A172 (cell line): ENCODE measurements around the gene GNAI1. TPM values are rescaled to one million over a fixed set of nuclear protein-coding genes. Genes with fewer than 3 reads are reported as not detected.
A peak's percentile ranks its signal among the peaks of the same experiment; 100 is the strongest.

Experiments
- DNase-seq: peaks from one replicate; pipeline ENCODE4 v3.0.0-alpha.2; 2015; ENCODE audit warnings: low spot score
- total RNA-seq: library from RNA; depleted of rRNA; stranded (reverse); fragments of >200 nt; shearing (Covaris generic); gene quantifications from 2 replicates; pipeline ENCODE4 v1.2.3, GENCODE V29; 2014

Gene GNAI1
- total RNA-seq, 1 experiment from 2014 or later, result 55.1 TPM

GRCh38 chr7:80132594-80132993, 2.0 kb upstream of the GNAI1 start:
- no peak for DNase-seq

GRCh38 chr7:80133361-80134114, 1.1 kb upstream of the GNAI1 start:
- DNase-seq, result no peak

GRCh38 chr7:80134115-80134535, 506 bp upstream of the GNAI1 start:
- no peak for DNase-seq

GRCh38 chr7:80135309-80136104, 876 bp downstream of the GNAI1 start:
- DNase-seq, result peak; percentile 40

- peak; percentile 44 for DNase-seq
Measured at GRCh38 chr7:80136261-80137055, 1.8 kb downstream of the GNAI1 start.

GRCh38 chr7:80137410-80137809, 2.8 kb downstream of the GNAI1 start:
- DNase-seq, result no peak

- DNase-seq, result no peak
Measured at GRCh38 chr7:80139236-80139635, 4.6 kb downstream of the GNAI1 start.

GRCh38 chr7:80140388-80140787, 5.8 kb downstream of the GNAI1 start:
- DNase-seq, result no peak

- DNase-seq, result no peak
Measured at GRCh38 chr7:80141376-80141775, 6.7 kb downstream of the GNAI1 start.

- DNase-seq, result no peak
Measured at GRCh38 chr7:80142853-80143580, 8.4 kb downstream of the GNAI1 start.

- peak; percentile 62 for DNase-seq
Measured at GRCh38 chr7:80145780-80146422, 11.3 kb downstream of the GNAI1 start.

GRCh38 chr7:80146545-80147182, 12.0 kb downstream of the GNAI1 start:
- DNase-seq, result no peak

- peak; percentile 62 for DNase-seq
Measured at GRCh38 chr7:80147543-80148391, 13.1 kb downstream of the GNAI1 start.

GRCh38 chr7:80150611-80151273, 16.1 kb downstream of the GNAI1 start:
- DNase-seq, result peak; percentile 44

- DNase-seq, result peak; percentile 56
Measured at GRCh38 chr7:80151274-80151665, 16.6 kb downstream of the GNAI1 start.

- no peak for DNase-seq
Measured at GRCh38 chr7:80153446-80153845, 18.8 kb downstream of the GNAI1 start.

- no peak for DNase-seq
Measured at GRCh38 chr7:80154656-80155333, 20.2 kb downstream of the GNAI1 start.

- DNase-seq, result no peak
Measured at GRCh38 chr7:80155374-80155773, 20.7 kb downstream of the GNAI1 start.
